GM21360 (cell line): ENCODE results near the gene ANO1.

Source experiments
- ATAC-seq: cut with Tn5 transposase; IDR thresholded peaks from one replicate; pipeline ENCODE4 v1.9.1; 2021; ENCODE audit warnings: mild to moderate bottlenecking, moderate library complexity; ENCODE audit not compliant: unreplicated experiment

The ANO1 gene

GRCh38 chr11:70092959-70093715, 15.0 kb downstream of the ANO1 start:
- no peak for ATAC-seq

GRCh38 chr11:70095541-70096252, 17.6 kb downstream of the ANO1 start:
- ATAC-seq = no peak

- no peak for ATAC-seq
Measured at GRCh38 chr11:70097783-70098563, 19.9 kb downstream of the ANO1 start.

GRCh38 chr11:70098936-70099335, 20.8 kb downstream of the ANO1 start:
- ATAC-seq = no peak

- no peak for ATAC-seq
Measured at GRCh38 chr11:70099578-70100279, 21.6 kb downstream of the ANO1 start.

- ATAC-seq = no peak
Measured at GRCh38 chr11:70100280-70100603, 22.1 kb downstream of the ANO1 start.

- ATAC-seq = no peak
Measured at GRCh38 chr11:70100791-70101190, 22.7 kb downstream of the ANO1 start.

- no peak for ATAC-seq
Measured at GRCh38 chr11:70103256-70103975, 25.3 kb downstream of the ANO1 start.

GRCh38 chr11:70104419-70104818, 26.3 kb downstream of the ANO1 start:
- ATAC-seq = no peak

GRCh38 chr11:70104961-70105360, 26.8 kb downstream of the ANO1 start:
- no peak for ATAC-seq

GRCh38 chr11:70105369-70105754, 27.2 kb downstream of the ANO1 start:
- no peak for ATAC-seq

- ATAC-seq = no peak
Measured at GRCh38 chr11:70105755-70106571, 27.8 kb downstream of the ANO1 start.

- no peak for ATAC-seq
Measured at GRCh38 chr11:70106757-70107156, 28.6 kb downstream of the ANO1 start.

GRCh38 chr11:70107191-70107590, 29.1 kb downstream of the ANO1 start:
- no peak for ATAC-seq

- ATAC-seq = no peak
Measured at GRCh38 chr11:70107756-70108155, 29.6 kb downstream of the ANO1 start.

GRCh38 chr11:70108250-70108649, 30.1 kb downstream of the ANO1 start:
- ATAC-seq = no peak

GRCh38 chr11:70109006-70109405, 30.9 kb downstream of the ANO1 start:
- no peak for ATAC-seq

GRCh38 chr11:70109903-70110302, 31.8 kb downstream of the ANO1 start:
- no peak for ATAC-seq

- no peak for ATAC-seq
Measured at GRCh38 chr11:70110538-70111055, 32.5 kb downstream of the ANO1 start.
